Activated CD4-positive, alpha-beta T cell treated with anti-CD3 and anti-CD28 coated beads, Interleukin-2, amount 50 U/mL, for 4 hours (primary cell): ENCODE results near the gene MTUS2.

ENCODE experiments used
- DNase-seq, 2 experiments: peaks; one replicate each; pipeline ENCODE4 v3.0.0-alpha.2; 2020

MTUS2 gene

GRCh38 chr13:29046588-29046987, 226.4 kb downstream of the MTUS2 start:
- no peak for DNase-seq

- no peak for DNase-seq
Measured at GRCh38 chr13:29049524-29049923, 229.4 kb downstream of the MTUS2 start.

- DNase-seq, result no peak
Measured at GRCh38 chr13:29050719-29051118, 230.6 kb downstream of the MTUS2 start.

GRCh38 chr13:29059800-29060199, 239.7 kb downstream of the MTUS2 start:
- no peak for DNase-seq

- DNase-seq, result no peak
Measured at GRCh38 chr13:29065142-29065541, 245.0 kb downstream of the MTUS2 start.

GRCh38 chr13:29067306-29067945, 247.3 kb downstream of the MTUS2 start:
- no peak for DNase-seq

GRCh38 chr13:29073755-29074154, 253.6 kb downstream of the MTUS2 start:
- DNase-seq, result no peak

GRCh38 chr13:29077051-29077813, 257.1 kb downstream of the MTUS2 start:
- no peak for DNase-seq

- no peak for DNase-seq
Measured at GRCh38 chr13:29081036-29081435, 260.9 kb downstream of the MTUS2 start.

- no peak for DNase-seq
Measured at GRCh38 chr13:29081697-29082440, 261.7 kb downstream of the MTUS2 start.

GRCh38 chr13:29099781-29100406, 279.8 kb downstream of the MTUS2 start:
- no peak for DNase-seq

GRCh38 chr13:29100758-29101157, 280.6 kb downstream of the MTUS2 start:
- no peak for DNase-seq

GRCh38 chr13:29101409-29101808, 281.3 kb downstream of the MTUS2 start:
- DNase-seq, result no peak

- DNase-seq, result no peak
Measured at GRCh38 chr13:29101905-29102304, 281.8 kb downstream of the MTUS2 start.

- DNase-seq, result no peak
Measured at GRCh38 chr13:29103065-29103800, 283.1 kb downstream of the MTUS2 start.

GRCh38 chr13:29104461-29104860, 284.3 kb downstream of the MTUS2 start:
- DNase-seq, result no peak

GRCh38 chr13:29105779-29106178, 285.6 kb downstream of the MTUS2 start:
- no peak for DNase-seq

- DNase-seq, result no peak
Measured at GRCh38 chr13:29106651-29107050, 286.5 kb downstream of the MTUS2 start.

GRCh38 chr13:29108068-29108786, 288.1 kb downstream of the MTUS2 start:
- DNase-seq, result no peak

- DNase-seq, result no peak
Measured at GRCh38 chr13:29109987-29110386, 289.8 kb downstream of the MTUS2 start.

GRCh38 chr13:29111446-29111845, 291.3 kb downstream of the MTUS2 start:
- no peak for DNase-seq

GRCh38 chr13:29115842-29116241, 295.7 kb downstream of the MTUS2 start:
- DNase-seq, result no peak
